ENCODE results near the gene PGM5.

GRCh38 chr9:68472119-68472518 is 115.7 kb downstream of the PGM5 start:
- TF ChIP-seq GATA3 (IDR thresholded peaks at IDR 0.05; ENCODE audit: low read depth, low read length), result no peak
- no peak for TF ChIP-seq GATA2 (IDR thresholded peaks at IDR 0.05; ENCODE audit: low read depth, low read length)
